WTC11 (cell line): ENCODE measurements around the gene PRR5L. TPM values are rescaled to one million over a fixed set of nuclear protein-coding genes. Genes with fewer than 3 reads are reported as not detected.

ENCODE experiments used
- ATAC-seq: fragments of 200-7000 bp; cut with Tn5 transposase; 2 replicates; pipeline ENCODE4 v1.10.0; 2021; ENCODE audit warnings: mild to moderate bottlenecking, moderate library complexity
- CTCF ChIA-PET: fragments of 300-600 bp; sonication (Branson Sonifier 250); formaldehyde crosslinking; loops from one replicate; lab custom pipeline; 2021; ENCODE audit warnings: antibody characterized with exemption; lab: Charles Lee
- POLR2A ChIA-PET: fragments of 350-600 bp; sonication (Branson Sonifier 250); formaldehyde crosslinking; loops from one replicate; lab custom pipeline; 2021; ENCODE audit warnings: antibody characterized with exemption; lab: Charles Lee
- DNase-seq: peaks from one replicate; pipeline ENCODE4 v3.0.0; 2021; ENCODE audit warnings: low spot score
- H3K27ac Mint-ChIP-seq: 2 replicates; pipeline ENCODE4 v1.8.0; 2021; ENCODE audit warnings: mixed read lengths
- H3K27me3 Mint-ChIP-seq: 2 replicates; pipeline ENCODE4 v1.8.0; 2021; ENCODE audit warnings: low read depth, mild to moderate bottlenecking, moderate library complexity, mixed read lengths
- H3K36me3 Mint-ChIP-seq: 2 replicates; pipeline ENCODE4 v1.8.0; 2021; ENCODE audit warnings: mixed read lengths
- H3K4me1 Mint-ChIP-seq: 2 replicates; pipeline ENCODE4 v1.8.0; 2022; ENCODE audit warnings: mixed read lengths
- H3K4me3 Mint-ChIP-seq: 2 replicates; pipeline ENCODE4 v1.8.0; 2021; ENCODE audit warnings: mild to moderate bottlenecking, moderate library complexity, mixed read lengths
- H3K9me3 Mint-ChIP-seq: 2 replicates; pipeline ENCODE4 v1.8.0; 2021; ENCODE audit warnings: mixed read lengths
- ELF4 ChIP-seq: sonication (generic); formaldehyde crosslinking; IDR thresholded peaks from 2 replicates; pipeline ENCODE4 v1.8.1; 2022; ENCODE audit warnings: low read depth, mild to moderate bottlenecking, moderate library complexity, missing genetic modification reagents
- EMX1 ChIP-seq: fragments of 250-450 bp; sonication (Bioruptor Pico); IDR thresholded peaks from 2 replicates; pipeline ENCODE4 v1.8.0; 2021; ENCODE audit warnings: mild to moderate bottlenecking
- ETV6 ChIP-seq: sonication (generic); formaldehyde crosslinking; IDR thresholded peaks from 2 replicates; pipeline ENCODE4 v1.8.1; 2022; ENCODE audit warnings: mild to moderate bottlenecking, missing genetic modification reagents
- HMGA2 ChIP-seq: fragments of 250-450 bp; sonication (Bioruptor Pico); IDR thresholded peaks from 2 replicates; pipeline ENCODE4 v1.4.0; 2021; ENCODE audit warnings: mild to moderate bottlenecking, moderate library complexity
- NFATC4 ChIP-seq: fragments of 250-450 bp; sonication (Bioruptor Pico); IDR thresholded peaks from 2 replicates; pipeline ENCODE4 v1.9.0; 2021; ENCODE audit warnings: mild to moderate bottlenecking
- NR2C2 ChIP-seq: sonication (generic); formaldehyde crosslinking; IDR thresholded peaks from 2 replicates; pipeline ENCODE4 v1.8.0; 2022; ENCODE audit warnings: mild to moderate bottlenecking, missing genetic modification reagents
- TEAD1 ChIP-seq: sonication (generic); formaldehyde crosslinking; IDR thresholded peaks from 2 replicates; pipeline ENCODE4 v1.8.0; 2022; ENCODE audit warnings: mild to moderate bottlenecking, missing genetic modification reagents
- TEAD4 ChIP-seq: sonication (generic); formaldehyde crosslinking; IDR thresholded peaks from 2 replicates; pipeline ENCODE4 v1.8.0; 2022; ENCODE audit warnings: mild to moderate bottlenecking, missing genetic modification reagents
- ZNF232 ChIP-seq: sonication (generic); formaldehyde crosslinking; IDR thresholded peaks from 2 replicates; pipeline ENCODE4 v1.8.0; 2022; ENCODE audit warnings: mild to moderate bottlenecking, missing genetic modification reagents
- ZNF317 ChIP-seq: sonication (generic); formaldehyde crosslinking; IDR thresholded peaks from 2 replicates; pipeline ENCODE4 v1.8.1; 2023; ENCODE audit warnings: low read depth, mild to moderate bottlenecking, moderate library complexity, missing genetic modification reagents, borderline replicate concordance
- ZNF396 ChIP-seq: fragments of 250-450 bp; sonication (Bioruptor Pico); IDR thresholded peaks from 2 replicates; pipeline ENCODE4 v1.8.0; 2021; ENCODE audit warnings: mild to moderate bottlenecking, moderate library complexity, borderline replicate concordance
- total RNA-seq: library from RNA; stranded (reverse); gene quantifications from 3 replicates; pipeline ENCODE4 v1.2.3, GENCODE V29; 2021
- TF ChIP-seq, protein P1 (sequence below): sonication (generic); formaldehyde crosslinking; IDR thresholded peaks from 2 replicates; pipeline ENCODE4 v1.8.0; 2022; ENCODE audit warnings: mild to moderate bottlenecking, missing genetic modification reagents
- TF ChIP-seq, protein P2 (sequence below): sonication (generic); formaldehyde crosslinking; IDR thresholded peaks from 2 replicates; pipeline ENCODE4 v1.8.0; 2023; ENCODE audit warnings: mild to moderate bottlenecking, missing genetic modification reagents
- TF ChIP-seq, protein P3 (sequence below): sonication (generic); formaldehyde crosslinking; IDR thresholded peaks from 2 replicates; pipeline ENCODE4 v1.8.1; 2022; ENCODE audit warnings: low read depth, mild to moderate bottlenecking, moderate library complexity, missing genetic modification reagents, borderline replicate concordance
- TF ChIP-seq, protein P4 (sequence below): sonication (generic); formaldehyde crosslinking; IDR thresholded peaks from 2 replicates; pipeline ENCODE4 v1.8.0; 2023; ENCODE audit warnings: missing genetic modification reagents, mild to moderate bottlenecking, borderline replicate concordance
- TF ChIP-seq, protein P5 (sequence below): sonication (generic); formaldehyde crosslinking; IDR thresholded peaks from 2 replicates; pipeline ENCODE4 v1.8.1; 2022; ENCODE audit warnings: missing genetic modification reagents, borderline replicate concordance
- TF ChIP-seq, protein P6 (sequence below): sonication (generic); formaldehyde crosslinking; IDR thresholded peaks from 2 replicates; pipeline ENCODE4 v1.8.1; 2023; ENCODE audit warnings: mild to moderate bottlenecking, missing genetic modification reagents, moderate library complexity

The PRR5L gene
- total RNA-seq, 1 experiment from 2014 or later: 3.9 TPM

DNA sequence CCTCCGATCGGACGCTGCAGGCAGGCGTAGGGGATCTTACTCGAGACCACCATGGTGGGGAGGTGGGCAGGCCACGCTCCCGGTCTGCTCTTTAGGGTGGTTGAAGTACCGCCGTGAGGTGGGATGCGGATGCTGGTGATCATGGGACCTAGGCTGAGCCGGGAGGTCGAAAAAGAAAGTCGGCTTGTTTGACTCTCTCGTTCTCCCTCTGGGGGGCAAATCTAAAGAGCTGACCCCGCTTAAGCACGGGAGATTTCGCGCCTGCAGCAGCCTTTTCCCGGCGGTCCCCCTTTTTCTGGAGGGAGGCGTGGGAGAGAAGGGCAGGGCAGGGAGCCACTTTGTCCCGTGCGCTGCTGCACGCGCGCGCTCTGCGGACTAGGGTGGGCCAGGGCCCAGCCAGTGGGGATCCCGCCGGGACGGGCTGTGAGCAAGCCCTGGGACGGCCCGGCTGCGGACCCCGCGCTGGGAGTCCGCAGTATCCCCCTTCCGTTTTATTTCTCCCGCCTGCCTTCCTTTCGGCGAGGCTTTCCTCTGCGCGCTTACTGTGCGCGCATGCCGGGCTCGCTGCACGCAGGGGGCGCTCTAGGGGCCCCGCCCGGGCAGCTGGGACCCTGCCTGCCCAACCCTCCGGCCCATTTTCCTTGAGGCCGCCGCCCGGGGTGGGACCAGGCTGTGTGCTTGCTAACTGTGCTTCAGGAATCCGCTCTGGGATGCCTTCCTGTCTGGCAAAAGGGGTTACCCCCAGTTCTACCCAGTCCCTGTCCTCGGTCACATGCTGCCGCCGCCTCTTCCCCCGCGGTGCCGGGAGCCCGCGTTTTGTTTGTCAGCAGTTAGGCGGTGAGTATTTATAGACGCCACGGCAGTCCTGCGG lies 81.0 kb downstream of the PRR5L start (continued):
- TF ChIP-seq, protein P1, sequence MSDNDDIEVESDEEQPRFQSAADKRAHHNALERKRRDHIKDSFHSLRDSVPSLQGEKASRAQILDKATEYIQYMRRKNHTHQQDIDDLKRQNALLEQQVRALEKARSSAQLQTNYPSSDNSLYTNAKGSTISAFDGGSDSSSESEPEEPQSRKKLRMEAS (CRISPR knock-in tag): peak; percentile 64; the same call in 1 of the 2 replicates
- TF ChIP-seq ETV6: peak; percentile 87; the same call in 1 of the 2 replicates

DNA sequence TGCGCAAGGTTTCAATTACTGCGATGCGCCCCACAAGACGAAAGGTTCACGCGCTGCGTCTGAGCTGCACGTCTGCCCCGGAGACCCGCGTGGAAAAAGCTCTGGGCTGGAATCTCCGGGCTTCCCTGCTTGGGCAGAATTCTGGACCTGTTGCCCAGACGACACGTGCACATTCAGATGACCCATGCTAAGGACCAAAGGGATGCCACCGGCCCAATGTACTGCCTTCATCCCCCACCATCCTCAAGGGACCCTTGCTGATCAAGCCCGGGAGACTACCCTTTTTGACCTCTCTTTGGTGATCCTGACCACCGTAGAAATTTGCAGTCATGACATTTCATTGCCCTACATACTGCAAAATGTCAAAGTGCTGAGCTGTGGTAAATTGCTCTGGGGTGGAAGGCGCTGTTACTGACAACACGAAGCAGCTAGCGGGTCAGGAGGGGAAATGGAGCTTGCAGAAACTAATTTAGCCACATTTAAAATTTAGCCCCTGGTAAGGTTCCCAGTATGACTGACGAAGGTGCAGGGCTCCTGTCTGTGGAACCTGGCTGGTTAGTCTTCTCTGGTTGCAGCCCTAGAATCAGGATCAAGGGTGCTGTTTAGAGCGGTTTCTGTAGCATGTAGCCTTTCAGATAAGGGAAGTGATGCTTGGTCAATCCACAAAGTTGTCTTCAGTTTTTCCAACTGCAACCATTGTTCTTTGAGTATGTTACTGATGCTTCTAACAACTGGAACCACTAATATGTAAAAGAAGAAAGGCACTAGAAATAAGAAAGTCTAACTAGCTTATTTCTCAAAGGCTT lies 81.9 kb downstream of the PRR5L start:
- ATAC-seq (peak; percentile 5), DNase-seq (no peak)
- H3K36me3 Mint-ChIP-seq: no peaks in the 10 kb centered on the region
- H3K27me3 Mint-ChIP-seq: peaks cover 74% of the 10 kb centered on the region
- TF ChIP-seq TEAD4 (CRISPR knock-in tag) (no peak), ZNF232 (no peak), ETV6 (no peak), TEAD1 (no peak), NR2C2 (CRISPR knock-in tag) (no peak), ZNF396 (CRISPR knock-in tag) (no peak), HMGA2 (CRISPR knock-in tag) (no peak), NFATC4 (no peak)
- TF ChIP-seq, protein P2, sequence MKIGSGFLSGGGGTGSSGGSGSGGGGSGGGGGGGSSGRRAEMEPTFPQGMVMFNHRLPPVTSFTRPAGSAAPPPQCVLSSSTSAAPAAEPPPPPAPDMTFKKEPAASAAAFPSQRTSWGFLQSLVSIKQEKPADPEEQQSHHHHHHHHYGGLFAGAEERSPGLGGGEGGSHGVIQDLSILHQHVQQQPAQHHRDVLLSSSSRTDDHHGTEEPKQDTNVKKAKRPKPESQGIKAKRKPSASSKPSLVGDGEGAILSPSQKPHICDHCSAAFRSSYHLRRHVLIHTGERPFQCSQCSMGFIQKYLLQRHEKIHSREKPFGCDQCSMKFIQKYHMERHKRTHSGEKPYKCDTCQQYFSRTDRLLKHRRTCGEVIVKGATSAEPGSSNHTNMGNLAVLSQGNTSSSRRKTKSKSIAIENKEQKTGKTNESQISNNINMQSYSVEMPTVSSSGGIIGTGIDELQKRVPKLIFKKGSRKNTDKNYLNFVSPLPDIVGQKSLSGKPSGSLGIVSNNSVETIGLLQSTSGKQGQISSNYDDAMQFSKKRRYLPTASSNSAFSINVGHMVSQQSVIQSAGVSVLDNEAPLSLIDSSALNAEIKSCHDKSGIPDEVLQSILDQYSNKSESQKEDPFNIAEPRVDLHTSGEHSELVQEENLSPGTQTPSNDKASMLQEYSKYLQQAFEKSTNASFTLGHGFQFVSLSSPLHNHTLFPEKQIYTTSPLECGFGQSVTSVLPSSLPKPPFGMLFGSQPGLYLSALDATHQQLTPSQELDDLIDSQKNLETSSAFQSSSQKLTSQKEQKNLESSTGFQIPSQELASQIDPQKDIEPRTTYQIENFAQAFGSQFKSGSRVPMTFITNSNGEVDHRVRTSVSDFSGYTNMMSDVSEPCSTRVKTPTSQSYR (CRISPR knock-in tag): no peak
- TF ChIP-seq, all 79 proteins: peak for 0
- POLR2A ChIA-PET: no interaction called here
- H3K4me3 Mint-ChIP-seq: peak overlapping the region; percentile 90
- no peaks in the 10 kb centered on the region for H3K9me3 Mint-ChIP-seq
- H3K4me1 Mint-ChIP-seq: peaks cover 12% of the 10 kb centered on the region
- CTCF ChIA-PET: interaction anchor here (0.6 to 3.9 kb wide), 10 partner anchors 15 to 132 kb away, joined by 3 to 18 read pairs (median 6); partner anchors contain the start of gene TRAF6
- no peak overlapping the region for H3K27ac Mint-ChIP-seq

DNA sequence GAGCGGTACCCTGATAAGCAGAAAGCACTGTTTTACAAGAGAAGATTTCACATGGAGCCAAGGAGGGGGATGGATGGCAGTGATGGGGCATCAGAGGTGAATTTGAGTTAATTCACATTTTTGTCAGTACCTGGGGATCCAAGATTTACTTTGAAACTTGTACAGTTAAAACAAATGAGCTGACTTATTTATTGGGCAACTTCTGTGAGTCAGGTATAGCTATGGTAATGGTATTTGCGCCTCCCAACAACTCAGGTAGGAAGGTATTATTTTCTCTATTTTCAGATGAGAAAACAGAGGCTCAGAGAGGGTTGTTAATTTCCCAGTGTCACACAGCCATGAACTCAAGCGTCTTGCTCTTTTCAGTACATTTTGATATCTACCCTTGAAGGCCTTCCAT lies 83.6 kb downstream of the PRR5L start:
- no peak for ATAC-seq

More for the DNA sequence above, 83.6 kb downstream of the PRR5L start:
- ChIA-PET CTCF (no interaction called here), POLR2A (no interaction called here)
- DNase-seq: no peak
- TF ChIP-seq, protein P3, sequence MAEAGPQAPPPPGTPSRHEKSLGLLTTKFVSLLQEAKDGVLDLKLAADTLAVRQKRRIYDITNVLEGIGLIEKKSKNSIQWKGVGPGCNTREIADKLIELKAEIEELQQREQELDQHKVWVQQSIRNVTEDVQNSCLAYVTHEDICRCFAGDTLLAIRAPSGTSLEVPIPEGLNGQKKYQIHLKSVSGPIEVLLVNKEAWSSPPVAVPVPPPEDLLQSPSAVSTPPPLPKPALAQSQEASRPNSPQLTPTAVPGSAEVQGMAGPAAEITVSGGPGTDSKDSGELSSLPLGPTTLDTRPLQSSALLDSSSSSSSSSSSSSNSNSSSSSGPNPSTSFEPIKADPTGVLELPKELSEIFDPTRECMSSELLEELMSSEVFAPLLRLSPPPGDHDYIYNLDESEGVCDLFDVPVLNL (CRISPR knock-in tag): no peak
- TF ChIP-seq ELF4 (CRISPR knock-in tag) (no peak), EMX1 (no peak), ZNF317 (CRISPR knock-in tag) (no peak)
- TF ChIP-seq, protein P4, sequence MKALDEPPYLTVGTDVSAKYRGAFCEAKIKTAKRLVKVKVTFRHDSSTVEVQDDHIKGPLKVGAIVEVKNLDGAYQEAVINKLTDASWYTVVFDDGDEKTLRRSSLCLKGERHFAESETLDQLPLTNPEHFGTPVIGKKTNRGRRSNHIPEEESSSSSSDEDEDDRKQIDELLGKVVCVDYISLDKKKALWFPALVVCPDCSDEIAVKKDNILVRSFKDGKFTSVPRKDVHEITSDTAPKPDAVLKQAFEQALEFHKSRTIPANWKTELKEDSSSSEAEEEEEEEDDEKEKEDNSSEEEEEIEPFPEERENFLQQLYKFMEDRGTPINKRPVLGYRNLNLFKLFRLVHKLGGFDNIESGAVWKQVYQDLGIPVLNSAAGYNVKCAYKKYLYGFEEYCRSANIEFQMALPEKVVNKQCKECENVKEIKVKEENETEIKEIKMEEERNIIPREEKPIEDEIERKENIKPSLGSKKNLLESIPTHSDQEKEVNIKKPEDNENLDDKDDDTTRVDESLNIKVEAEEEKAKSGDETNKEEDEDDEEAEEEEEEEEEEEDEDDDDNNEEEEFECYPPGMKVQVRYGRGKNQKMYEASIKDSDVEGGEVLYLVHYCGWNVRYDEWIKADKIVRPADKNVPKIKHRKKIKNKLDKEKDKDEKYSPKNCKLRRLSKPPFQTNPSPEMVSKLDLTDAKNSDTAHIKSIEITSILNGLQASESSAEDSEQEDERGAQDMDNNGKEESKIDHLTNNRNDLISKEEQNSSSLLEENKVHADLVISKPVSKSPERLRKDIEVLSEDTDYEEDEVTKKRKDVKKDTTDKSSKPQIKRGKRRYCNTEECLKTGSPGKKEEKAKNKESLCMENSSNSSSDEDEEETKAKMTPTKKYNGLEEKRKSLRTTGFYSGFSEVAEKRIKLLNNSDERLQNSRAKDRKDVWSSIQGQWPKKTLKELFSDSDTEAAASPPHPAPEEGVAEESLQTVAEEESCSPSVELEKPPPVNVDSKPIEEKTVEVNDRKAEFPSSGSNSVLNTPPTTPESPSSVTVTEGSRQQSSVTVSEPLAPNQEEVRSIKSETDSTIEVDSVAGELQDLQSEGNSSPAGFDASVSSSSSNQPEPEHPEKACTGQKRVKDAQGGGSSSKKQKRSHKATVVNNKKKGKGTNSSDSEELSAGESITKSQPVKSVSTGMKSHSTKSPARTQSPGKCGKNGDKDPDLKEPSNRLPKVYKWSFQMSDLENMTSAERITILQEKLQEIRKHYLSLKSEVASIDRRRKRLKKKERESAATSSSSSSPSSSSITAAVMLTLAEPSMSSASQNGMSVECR (CRISPR knock-in tag): no peak
- TF ChIP-seq, protein P5, sequence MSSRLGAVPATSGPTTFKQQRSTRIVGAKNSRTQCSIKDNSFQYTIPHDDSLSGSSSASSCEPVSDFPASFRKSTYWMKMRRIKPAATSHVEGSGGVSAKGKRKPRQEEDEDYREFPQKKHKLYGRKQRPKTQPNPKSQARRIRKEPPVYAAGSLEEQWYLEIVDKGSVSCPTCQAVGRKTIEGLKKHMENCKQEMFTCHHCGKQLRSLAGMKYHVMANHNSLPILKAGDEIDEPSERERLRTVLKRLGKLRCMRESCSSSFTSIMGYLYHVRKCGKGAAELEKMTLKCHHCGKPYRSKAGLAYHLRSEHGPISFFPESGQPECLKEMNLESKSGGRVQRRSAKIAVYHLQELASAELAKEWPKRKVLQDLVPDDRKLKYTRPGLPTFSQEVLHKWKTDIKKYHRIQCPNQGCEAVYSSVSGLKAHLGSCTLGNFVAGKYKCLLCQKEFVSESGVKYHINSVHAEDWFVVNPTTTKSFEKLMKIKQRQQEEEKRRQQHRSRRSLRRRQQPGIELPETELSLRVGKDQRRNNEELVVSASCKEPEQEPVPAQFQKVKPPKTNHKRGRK (CRISPR knock-in tag): no peak
- TF ChIP-seq, protein P6, sequence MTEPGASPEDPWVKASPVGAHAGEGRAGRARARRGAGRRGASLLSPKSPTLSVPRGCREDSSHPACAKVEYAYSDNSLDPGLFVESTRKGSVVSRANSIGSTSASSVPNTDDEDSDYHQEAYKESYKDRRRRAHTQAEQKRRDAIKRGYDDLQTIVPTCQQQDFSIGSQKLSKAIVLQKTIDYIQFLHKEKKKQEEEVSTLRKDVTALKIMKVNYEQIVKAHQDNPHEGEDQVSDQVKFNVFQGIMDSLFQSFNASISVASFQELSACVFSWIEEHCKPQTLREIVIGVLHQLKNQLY (CRISPR knock-in tag): no peak
- H3K9me3 Mint-ChIP-seq: no peaks in the 10 kb centered on the region
- no peak overlapping the region for H3K4me3 Mint-ChIP-seq
- no peaks in the 10 kb centered on the region for H3K36me3 Mint-ChIP-seq
- H3K27ac Mint-ChIP-seq: no peak overlapping the region
- H3K4me1 Mint-ChIP-seq: peaks cover 12% of the 10 kb centered on the region
- peaks cover 57% of the 10 kb centered on the region for H3K27me3 Mint-ChIP-seq
